GM18502 (cell line): ENCODE results near the gene BRD9.
A peak's percentile ranks its signal among the peaks of the same experiment; 100 is the strongest.

ENCODE experiments used
- ATAC-seq: cut with Tn5 transposase; IDR thresholded peaks from one replicate; pipeline ENCODE4 v1.9.1; 2021; ENCODE audit warnings: mild to moderate bottlenecking; ENCODE audit not compliant: unreplicated experiment, poor library complexity

The BRD9 gene

GRCh38 chr5:905139-905642 lies 12.6 kb upstream of the BRD9 start:
- no peak for ATAC-seq

GRCh38 chr5:903756-904096 lies 11.1 kb upstream of the BRD9 start:
- ATAC-seq: no peak

GRCh38 chr5:902129-902916 lies 9.7 kb upstream of the BRD9 start:
- ATAC-seq: no peak

- ATAC-seq: no peak
Observed at GRCh38 chr5:900781-901180, 8.2 kb upstream of the BRD9 start.

GRCh38 chr5:893711-894110 lies 1.1 kb upstream of the BRD9 start:
- no peak for ATAC-seq

- ATAC-seq: peak; percentile 32
Observed at GRCh38 chr5:893137-893506, 521 bp upstream of the BRD9 start.

GRCh38 chr5:891837-892393 lies 686 bp downstream of the BRD9 start:
- peak; percentile 22 for ATAC-seq

- no peak for ATAC-seq
Observed at GRCh38 chr5:891117-891836, 1.3 kb downstream of the BRD9 start.

- no peak for ATAC-seq
Observed at GRCh38 chr5:889075-889710, 3.4 kb downstream of the BRD9 start.

GRCh38 chr5:888638-889035 lies 4.0 kb downstream of the BRD9 start:
- no peak for ATAC-seq

GRCh38 chr5:887947-888637 lies 4.5 kb downstream of the BRD9 start:
- ATAC-seq: no peak

GRCh38 chr5:886716-887325 lies 5.8 kb downstream of the BRD9 start:
- ATAC-seq: no peak

- no peak for ATAC-seq
Observed at GRCh38 chr5:886036-886435, 6.6 kb downstream of the BRD9 start.

- ATAC-seq: no peak
Observed at GRCh38 chr5:885529-885928, 7.1 kb downstream of the BRD9 start.

- ATAC-seq: no peak
Observed at GRCh38 chr5:885127-885442, 7.5 kb downstream of the BRD9 start.

- no peak for ATAC-seq
Observed at GRCh38 chr5:884345-885126, 8.1 kb downstream of the BRD9 start.

- ATAC-seq: no peak
Observed at GRCh38 chr5:883475-884181, 9.0 kb downstream of the BRD9 start.

- no peak for ATAC-seq
Observed at GRCh38 chr5:882253-883183, 10.1 kb downstream of the BRD9 start.
